HCT116 (cell line): ENCODE measurements around the gene PLEKHA6. TPM values are rescaled to one million over a fixed set of nuclear protein-coding genes. Genes with fewer than 3 reads are reported as not detected.

Experiments
- ATAC-seq: fragments of 200-7000 bp; cut with Tn5 transposase; 2 replicates; pipeline ENCODE4 v1.9.1; 2020; ENCODE audit warnings: mild to moderate bottlenecking, moderate library complexity
- BruUV-seq: library from RNA; stranded (reverse); fragments of 400-500 nt; replicated peaks from 2 replicates; lab custom pipeline; 2021; lab: Mats Ljungman, UMichigan
- CTCF ChIA-PET: fragments of 300-600 bp; sonication (Branson Sonifier 250); formaldehyde crosslinking; loops from one replicate; lab custom pipeline; 2021; ENCODE audit warnings: antibody characterized with exemption; lab: Charles Lee
- POLR2A ChIA-PET: fragments of 300-600, 350-600 bp; sonication (Branson Sonifier 250); formaldehyde crosslinking; loops from one replicate; lab custom pipeline; 2021; ENCODE audit warnings: antibody characterized with exemption; lab: Charles Lee
- RAD21 ChIA-PET, 2 experiments: fragments of 300-600 bp; sonication (Branson Sonifier 250); formaldehyde crosslinking; loops; one replicate each; lab custom pipeline; 2023; ENCODE audit warnings: low total read pairs in 2 of 2; ENCODE audit not compliant: uncharacterized antibody in 2 of 2, unreplicated experiment in 2 of 2, low non-redundant PET in 1 of 2; lab: Charles Lee
- DNase-seq: peaks from one replicate; pipeline ENCODE4 v3.0.0-alpha.2; 2010; ENCODE audit warnings: low read depth, low spot score
- H2AFZ ChIP-seq: fragments of 200-600 bp; shearing (Covaris generic), sonication (generic); 2 replicates; pipeline ENCODE4 v1.6.1; 2017; ENCODE audit warnings: low read depth, mixed run types, mixed read lengths, antibody characterized with exemption, low read length; ENCODE audit not compliant: poor library complexity, severe bottlenecking
- H3K27ac ChIP-seq: 2 replicates; pipeline ENCODE4 v1.5.1; 2012; ENCODE audit warnings: low read depth, low read length
- H3K27me3 ChIP-seq: fragments of 200-600 bp; sonication (generic); 2 replicates; pipeline ENCODE4 v1.6.1; 2016; ENCODE audit warnings: mixed run types, low read length, mixed read lengths; ENCODE audit not compliant: insufficient read depth
- H3K36me3 ChIP-seq, 2 experiments: fragments of 200-500 bp in 1 of 2; fragments of 200-600 bp in 1 of 2; sonication (Bioruptor generic) in 1 of 2; sonication (generic) in 1 of 2; 2 replicates each; pipeline versions ENCODE4 v1.5.1 to v1.6.1; 2014 to 2016; ENCODE audit warnings: low read length in 2 of 2, inconsistent platforms in 1 of 2, mixed read lengths in 1 of 2, mixed run types in 1 of 2; ENCODE audit not compliant: insufficient read depth in 2 of 2, control insufficient read depth in 1 of 2
- H3K4me1 ChIP-seq, 2 experiments: fragments of 200-600 bp in 1 of 2; sonication (generic) in 1 of 2; 2 replicates each; pipeline versions ENCODE4 v1.5.1 to v1.6.1; 2012 to 2017; ENCODE audit warnings: low read length in 2 of 2, inconsistent platforms in 1 of 2, mild to moderate bottlenecking in 1 of 2, mixed read lengths in 1 of 2, mixed run types in 1 of 2, moderate library complexity in 1 of 2; ENCODE audit not compliant: insufficient read depth in 2 of 2, control insufficient read depth in 1 of 2
- H3K4me2 ChIP-seq: fragments of 200-600 bp; sonication (generic); 2 replicates; pipeline ENCODE4 v1.6.1; 2017; ENCODE audit warnings: mixed run types, low read length, mixed read lengths
- H3K4me3 ChIP-seq, 2 experiments: fragments of 200-600 bp in 1 of 2; sonication (generic) in 1 of 2; replicated peaks in 1 of 2; 2 replicates each; pipeline ENCODE4 v1.5.1; 2011 to 2016; ENCODE audit warnings: low read length in 2 of 2, control low read depth in 1 of 2, low read depth in 1 of 2, mild to moderate bottlenecking in 1 of 2, mixed read lengths in 1 of 2, mixed run types in 1 of 2
- H3K79me2 ChIP-seq: fragments of 200-600 bp; sonication (generic); 2 replicates; pipeline ENCODE4 v1.6.1; 2017; ENCODE audit warnings: mild to moderate bottlenecking, mixed run types, low read length, moderate library complexity, mixed read lengths; ENCODE audit not compliant: insufficient read depth
- H3K9ac ChIP-seq: fragments of 200-600 bp; sonication (generic); 2 replicates; pipeline ENCODE4 v1.6.1; 2016; ENCODE audit warnings: low read length, mixed read lengths
- H3K9me2 ChIP-seq: fragments of 200-600 bp; sonication (generic), shearing (Covaris generic); 2 replicates; pipeline ENCODE4 v1.6.1; 2017; ENCODE audit warnings: mixed run types, mild to moderate bottlenecking, moderate library complexity; ENCODE audit not compliant: insufficient read depth
- H3K9me3 ChIP-seq, 2 experiments: fragments of 200-500 bp in 1 of 2; fragments of 200-600 bp in 1 of 2; sonication (Bioruptor generic) in 1 of 2; sonication (generic) in 1 of 2; 2 replicates each; pipeline ENCODE4 v1.6.1; 2014 to 2017; ENCODE audit warnings: low read length in 2 of 2, mixed read lengths in 2 of 2, inconsistent platforms in 1 of 2, low read depth in 1 of 2, mild to moderate bottlenecking in 1 of 2, mixed run types in 1 of 2, moderate library complexity in 1 of 2; ENCODE audit not compliant: control insufficient read depth in 1 of 2, insufficient read depth in 1 of 2
- H4K20me1 ChIP-seq: fragments of 200-600 bp; sonication (generic), shearing (Covaris generic); 2 replicates; pipeline ENCODE4 v1.6.1; 2017; ENCODE audit warnings: mixed run types, mild to moderate bottlenecking, moderate library complexity; ENCODE audit not compliant: insufficient read depth
- ATF3 ChIP-seq: IDR thresholded peaks from 2 replicates; pipeline ENCODE4 v1.6.1; 2012
- CBX3 ChIP-seq: IDR thresholded peaks from 2 replicates; pipeline ENCODE4 v1.6.1; 2012; ENCODE audit warnings: low read depth
- CEBPB ChIP-seq: IDR thresholded peaks from 2 replicates; pipeline ENCODE4 v1.6.1; 2012; ENCODE audit warnings: low read depth
- CTCF ChIP-seq, 3 experiments: fragments of 200-600 bp in 1 of 3; sonication (generic) in 1 of 3; IDR thresholded peaks in 2 of 3; conservative IDR thresholded peaks in 1 of 3; 2 replicates each; pipeline ENCODE4 v1.5.1; 2012 to 2017; ENCODE audit warnings: low read depth in 2 of 3, low read length in 2 of 3, antibody characterized with exemption in 1 of 3, borderline replicate concordance in 1 of 3, control low read depth in 1 of 3, mild to moderate bottlenecking in 1 of 3, mixed read lengths in 1 of 3, mixed run types in 1 of 3, moderate library complexity in 1 of 3; ENCODE audit not compliant: insufficient read depth in 1 of 3
- EGR1 ChIP-seq: IDR thresholded peaks from 2 replicates; pipeline ENCODE4 v1.6.1; 2012; ENCODE audit warnings: low read depth
- ELF1 ChIP-seq: IDR thresholded peaks from 2 replicates; pipeline ENCODE4 v1.6.1; 2012; ENCODE audit warnings: low read depth, borderline replicate concordance
- EZH2 ChIP-seq: fragments of 200-600 bp; sonication (generic); IDR thresholded peaks from 2 replicates; pipeline ENCODE4 v1.6.1; 2017; ENCODE audit warnings: antibody characterized with exemption, mixed run types
- EZH2phosphoT487 ChIP-seq: fragments of 200-600 bp; IDR thresholded peaks from 2 replicates; pipeline ENCODE4 v1.6.1; 2018; ENCODE audit warnings: antibody characterized with exemption, borderline replicate concordance
- FOSL1 ChIP-seq: IDR thresholded peaks from 2 replicates; pipeline ENCODE4 v1.6.1; 2012; ENCODE audit warnings: low read depth
- JUND ChIP-seq: IDR thresholded peaks from 2 replicates; pipeline ENCODE4 v1.6.1; 2012
- POLR2A ChIP-seq: IDR thresholded peaks from 2 replicates; pipeline ENCODE4 v1.7.0; 2011; ENCODE audit warnings: borderline replicate concordance; ENCODE audit not compliant: insufficient read depth, insufficient read length; ENCODE audit errors: extremely low read depth
- POLR2AphosphoS5 ChIP-seq: IDR thresholded peaks from 2 replicates; pipeline ENCODE4 v1.6.1; 2011; ENCODE audit warnings: mild to moderate bottlenecking, low read depth, low read length, moderate library complexity
- RAD21 ChIP-seq: IDR thresholded peaks from 2 replicates; pipeline ENCODE4 v1.6.1; 2012; ENCODE audit warnings: low read depth, mild to moderate bottlenecking
- REST ChIP-seq: IDR thresholded peaks from 2 replicates; pipeline ENCODE4 v1.6.1; 2012; ENCODE audit warnings: low read depth
- SIN3A ChIP-seq: IDR thresholded peaks from 2 replicates; pipeline ENCODE4 v1.6.1; 2012; ENCODE audit warnings: low read depth
- TCF7L2 ChIP-seq: IDR thresholded peaks from 2 replicates; pipeline ENCODE4 v1.7.0; 2011; ENCODE audit warnings: borderline replicate concordance, inconsistent platforms; ENCODE audit not compliant: insufficient read depth, insufficient read length; ENCODE audit errors: extremely low read depth
- ZFX ChIP-seq: fragments of 450-650 bp; IDR thresholded peaks from 2 replicates; pipeline ENCODE4 v1.6.1; 2017
- ZNF274 ChIP-seq: fragments of 200-500 bp; sonication (Bioruptor generic); IDR thresholded peaks from 2 replicates; pipeline ENCODE4 v1.6.1; 2014; ENCODE audit warnings: mild to moderate bottlenecking, low read depth, low read length, inconsistent platforms
- intact Hi-C: fragments of 100-400 bp; cut with micrococcal nuclease; formaldehyde crosslinking; loops from 2 replicates; pipeline ENCODE4 v1.10.0; 2022
- total RNA-seq: library from RNA; stranded (reverse); gene quantifications from one replicate; pipeline ENCODE4 v1.2.1, GENCODE V29; 2021; ENCODE audit not compliant: unreplicated experiment

Gene PLEKHA6
- total RNA-seq, 1 experiment from 2014 or later, result 13.1 TPM

- RAD21 ChIA-PET, result no interaction called here
- no peaks in the 10 kb centered on the region for H3K79me2 ChIP-seq
- no peak for ATAC-seq
- no peaks in the 10 kb centered on the region for H3K4me1 ChIP-seq
- no peaks in the 10 kb centered on the region for H3K9me3 ChIP-seq
- no peaks in the 10 kb centered on the region for H4K20me1 ChIP-seq
- no peak overlapping the region for H3K4me3 ChIP-seq
- no peaks in the 10 kb centered on the region for H3K9me2 ChIP-seq
- no peak overlapping the region for H3K9ac ChIP-seq
- no peak overlapping the region for H3K27ac ChIP-seq
- no peaks in the 10 kb centered on the region for H3K36me3 ChIP-seq
- no peak for TF ChIP-seq EZH2
- TF ChIP-seq ELF1, result no peak
- TF ChIP-seq EZH2phosphoT487, result no peak
- TF ChIP-seq CTCF (IDR thresholded peaks at IDR 0.05 in 2 of 3, conservative IDR thresholded peaks at IDR 0.05 in 1 of 3; ENCODE audit: borderline replicate concordance in 1 of 3, insufficient read depth in 1 of 3, low read depth in 2 of 3, low read length in 2 of 3), result no peak
- TF ChIP-seq ATF3, result no peak
- no peak for TF ChIP-seq CEBPB
- no peak for TF ChIP-seq POLR2AphosphoS5
- TF ChIP-seq REST, result no peak
- no peak for TF ChIP-seq SIN3A
- TF ChIP-seq ZFX, result no peak
- TF ChIP-seq JUND, result no peak
- TF ChIP-seq ZNF274, result no peak
- TF ChIP-seq EGR1, result no peak
- TF ChIP-seq CBX3, result no peak
- no peak for TF ChIP-seq FOSL1
- TF ChIP-seq TCF7L2, result no peak
- no peak for TF ChIP-seq RAD21
- TF ChIP-seq POLR2A, result no peak
- no peak overlapping the region for H3K4me2 ChIP-seq
- no TSS peak for BruUV-seq
- CTCF ChIA-PET, result no interaction called here
- no peak for DNase-seq
- no peaks in the 10 kb centered on the region for H3K27me3 ChIP-seq
- POLR2A ChIA-PET, result no interaction called here
- intact Hi-C loops, result no loop called here
- no peak overlapping the region for H2AFZ ChIP-seq
Measured at GRCh38 chr1:204242920-204243319, 116.8 kb downstream of the PLEKHA6 start.
